HEK293 (cell line): ENCODE data around the gene PRKCA.
A peak's percentile ranks its signal among the peaks of the same experiment; 100 is the strongest.
"Not testable (repeated sequence)": the region's sequence is repeated elsewhere in the genome, so short reads cannot be mapped to it uniquely, and the experiment has no call there.

Experiments
- CTCF ChIA-PET: fragments of 350-600 bp; formaldehyde crosslinking; extraction: SDS; loops from one replicate; lab custom pipeline; 2021; ENCODE audit warnings: antibody characterized with exemption; lab: Yijun Ruan, JAX
- POLR2A ChIA-PET: fragments of 300-600 bp; formaldehyde crosslinking; extraction: SDS; loops from one replicate; lab custom pipeline; 2020; ENCODE audit warnings: antibody characterized with exemption, inconsistent platforms; lab: Yijun Ruan, JAX
- H3K27ac ChIP-seq: fragments of 200-500 bp; sonication (Bioruptor generic); 2 replicates; pipeline ENCODE4 v1.5.1; 2014; ENCODE audit warnings: low read depth, low read length, control low read depth, inconsistent platforms; ENCODE audit errors: extremely low read depth
- H3K36me3 ChIP-seq, 2 experiments: fragments of 200-500 bp in 1 of 2; sonication (Bioruptor generic) in 1 of 2; 1 replicate in 1 of 2; 2 replicates in 1 of 2; pipeline ENCODE4 v1.5.1; 2014 to 2017; ENCODE audit warnings: inconsistent platforms in 2 of 2, low read length in 2 of 2; ENCODE audit not compliant: control insufficient read depth in 2 of 2, insufficient read depth in 1 of 2
- H3K4me1 ChIP-seq: fragments of 200-500 bp; sonication (Bioruptor generic); 2 replicates; pipeline ENCODE4 v1.5.1; 2014; ENCODE audit warnings: mild to moderate bottlenecking, low read length, inconsistent platforms; ENCODE audit not compliant: control insufficient read depth, insufficient read depth
- H3K4me3 ChIP-seq: 2 replicates; pipeline ENCODE4 v1.5.1; 2011; ENCODE audit warnings: low read depth, mild to moderate bottlenecking, control low read depth, low read length, moderate library complexity
- H3K9me3 ChIP-seq: fragments of 200-500 bp; sonication (Bioruptor generic); 2 replicates; pipeline ENCODE4 v1.5.1; 2014; ENCODE audit warnings: low read depth, low read length, inconsistent platforms; ENCODE audit not compliant: control insufficient read depth, insufficient read depth
- EGR2 ChIP-seq: fragments of 450-650 bp; formaldehyde crosslinking; IDR thresholded peaks from 2 replicates; pipeline ENCODE4 v1.5.1; 2016; ENCODE audit warnings: low read depth, missing biosample characterization, missing genetic modification characterization
- FEZF1 ChIP-seq: fragments of 450-650 bp; formaldehyde crosslinking; IDR thresholded peaks from 2 replicates; pipeline ENCODE4 v1.5.1; 2016; ENCODE audit warnings: missing biosample characterization, missing genetic modification characterization
- KLF10 ChIP-seq: fragments of 450-650 bp; IDR thresholded peaks from 2 replicates; pipeline ENCODE4 v1.5.1; 2018; ENCODE audit warnings: missing biosample characterization, mild to moderate bottlenecking, missing genetic modification characterization
- KLF16 ChIP-seq: fragments of 450-650 bp; formaldehyde crosslinking; IDR thresholded peaks from 2 replicates; pipeline ENCODE4 v1.5.1; 2017; ENCODE audit warnings: missing biosample characterization, missing genetic modification characterization
- KLF9 ChIP-seq: fragments of 450-650 bp; formaldehyde crosslinking; IDR thresholded peaks from 2 replicates; pipeline ENCODE4 v1.5.1; 2016; ENCODE audit warnings: missing biosample characterization, missing genetic modification characterization, low read depth
- ZBTB44 ChIP-seq: fragments of 450-650 bp; IDR thresholded peaks from 2 replicates; pipeline ENCODE4 v1.5.1; 2018; ENCODE audit warnings: missing biosample characterization, mild to moderate bottlenecking, missing genetic modification characterization
- ZBTB48 ChIP-seq: fragments of 450-650 bp; formaldehyde crosslinking; IDR thresholded peaks from 2 replicates; pipeline ENCODE4 v1.5.1; 2016; ENCODE audit warnings: missing biosample characterization, missing genetic modification characterization
- ZNF184 ChIP-seq: fragments of 450-650 bp; IDR thresholded peaks from 2 replicates; pipeline ENCODE4 v1.5.1; 2018; ENCODE audit warnings: missing biosample characterization, mild to moderate bottlenecking, missing genetic modification characterization
- ZNF23 ChIP-seq: fragments of 450-650 bp; formaldehyde crosslinking; IDR thresholded peaks from 2 replicates; pipeline ENCODE4 v1.5.1; 2016; ENCODE audit warnings: missing biosample characterization, missing genetic modification characterization, borderline replicate concordance
- ZNF335 ChIP-seq: fragments of 450-650 bp; formaldehyde crosslinking; conservative IDR thresholded peaks from 2 replicates; pipeline ENCODE4 v1.5.1; 2016; ENCODE audit warnings: missing biosample characterization, missing genetic modification characterization
- ZNF416 ChIP-seq: fragments of 450-650 bp; formaldehyde crosslinking; IDR thresholded peaks from 2 replicates; pipeline ENCODE4 v1.5.1; 2016; ENCODE audit warnings: missing biosample characterization, missing genetic modification characterization
- ZNF449 ChIP-seq: fragments of 450-650 bp; formaldehyde crosslinking; IDR thresholded peaks from 2 replicates; pipeline ENCODE4 v1.5.1; 2017; ENCODE audit warnings: missing biosample characterization, mild to moderate bottlenecking, missing genetic modification characterization, moderate library complexity
- ZNF530 ChIP-seq: fragments of 450-650 bp; formaldehyde crosslinking; IDR thresholded peaks from 2 replicates; pipeline ENCODE4 v1.5.1; 2016; ENCODE audit warnings: low read depth, missing biosample characterization, missing genetic modification characterization
- ZNF600 ChIP-seq: fragments of 450-650 bp; formaldehyde crosslinking; IDR thresholded peaks from 2 replicates; pipeline ENCODE4 v1.5.1; 2016; ENCODE audit warnings: missing biosample characterization, missing genetic modification characterization
- ZNF624 ChIP-seq: fragments of 450-650 bp; formaldehyde crosslinking; IDR thresholded peaks from 2 replicates; pipeline ENCODE4 v1.5.1; 2017; ENCODE audit warnings: missing biosample characterization, missing genetic modification characterization

The PRKCA gene

GRCh38 chr17:66349521-66350254, 47.3 kb downstream of the PRKCA start:
- peak overlapping the region; percentile 71 for H3K27ac ChIP-seq
- CTCF ChIA-PET = no interaction called here
- no peaks in the 10 kb centered on the region for H3K9me3 ChIP-seq
- no peaks in the 10 kb centered on the region for H3K36me3 ChIP-seq
- H3K4me1 ChIP-seq = peaks cover 60% of the 10 kb centered on the region
- POLR2A ChIA-PET = interaction anchor here (0.6 kb wide), 1 partner anchor 957 kb away, joined by 4 read pairs; no protein-coding TSS in a partner anchor
- no peak for TF ChIP-seq ZNF530 (tag by site-specific recombination)
- no peak for TF ChIP-seq ZBTB44 (tag by site-specific recombination)
- no peak for TF ChIP-seq ZNF416
- TF ChIP-seq ZNF184 (tag by site-specific recombination) = no peak
- TF ChIP-seq ZNF624 (tag by site-specific recombination) = no peak
- TF ChIP-seq KLF16 = no peak
- TF ChIP-seq ZNF600 (tag by site-specific recombination) = 0 out of 2 replicates have a peak, but pooled peaks have one; percentile 39
- TF ChIP-seq ZNF335 = peak; percentile 44
- TF ChIP-seq FEZF1 = peak; percentile 69; the same call in 1 of the 2 replicates
- H3K4me3 ChIP-seq = no peak overlapping the region

- CTCF ChIA-PET = not testable (repeated sequence)
- POLR2A ChIA-PET = interaction anchor here (0.6 kb wide), 1 partner anchor 957 kb away, joined by 4 read pairs; no protein-coding TSS in a partner anchor
Observed at GRCh38 chr17:66350576-66350975, 48.2 kb downstream of the PRKCA start.

GRCh38 chr17:66351033-66351432, 48.6 kb downstream of the PRKCA start:
- H3K4me1 ChIP-seq = peaks cover 58% of the 10 kb centered on the region
- TF ChIP-seq EGR2 (tag by site-specific recombination) = no peak
- TF ChIP-seq KLF9 = no peak
- ChIA-PET CTCF (interaction anchor here (0.7 kb wide), 1 partner anchor 28 kb away, joined by 3 read pairs; no protein-coding TSS in a partner anchor), POLR2A (no interaction called here)
- H3K9me3 ChIP-seq = no peaks in the 10 kb centered on the region
- H3K27ac ChIP-seq = no peak overlapping the region
- no peak overlapping the region for H3K4me3 ChIP-seq
- no peaks in the 10 kb centered on the region for H3K36me3 ChIP-seq

More at GRCh38 chr17:66350576-66350975, 48.2 kb downstream of the PRKCA start:
- not testable (repeated sequence) for H3K4me3 ChIP-seq, H3K27ac ChIP-seq, H3K9me3 ChIP-seq, H3K36me3 ChIP-seq
- TF ChIP-seq ZNF600 (tag by site-specific recombination) = peak; percentile 68; the same call in 1 of the 2 replicates
- TF ChIP-seq ZBTB48 (tag by site-specific recombination) = peak; percentile 88
- peaks cover 60% of the 10 kb centered on the region for H3K4me1 ChIP-seq

GRCh38 chr17:66351701-66352100, 49.3 kb downstream of the PRKCA start:
- TF ChIP-seq ZNF449 (tag by site-specific recombination) = peak; percentile 69; the same call in 1 of the 2 replicates
- TF ChIP-seq KLF10 (tag by site-specific recombination) = no peak
- TF ChIP-seq ZNF23 = no peak
- POLR2A ChIA-PET = no interaction called here

More at GRCh38 chr17:66351701-66352100, 49.3 kb downstream of the PRKCA start:
- CTCF ChIA-PET = interaction anchor here (0.6 kb wide), 1 partner anchor 12 kb away, joined by 4 read pairs; no protein-coding TSS in a partner anchor
- no peaks in the 10 kb centered on the region for H3K36me3 ChIP-seq
- H3K4me3 ChIP-seq = no peak overlapping the region
- peaks cover 58% of the 10 kb centered on the region for H3K4me1 ChIP-seq
- no peaks in the 10 kb centered on the region for H3K9me3 ChIP-seq
- H3K27ac ChIP-seq = no peak overlapping the region; the same call in 1 of the 2 replicates
